ENCODE measurements around the gene SLC6A6.

Gene SLC6A6

GRCh38 chr3:14476583-14477265 lies 74.3 kb downstream of the SLC6A6 start:
- H3K4me3 ChIP-seq (replicated peaks; ENCODE audit: low read depth, low read length) = no peak overlapping the region
- TF ChIP-seq, protein P1, sequence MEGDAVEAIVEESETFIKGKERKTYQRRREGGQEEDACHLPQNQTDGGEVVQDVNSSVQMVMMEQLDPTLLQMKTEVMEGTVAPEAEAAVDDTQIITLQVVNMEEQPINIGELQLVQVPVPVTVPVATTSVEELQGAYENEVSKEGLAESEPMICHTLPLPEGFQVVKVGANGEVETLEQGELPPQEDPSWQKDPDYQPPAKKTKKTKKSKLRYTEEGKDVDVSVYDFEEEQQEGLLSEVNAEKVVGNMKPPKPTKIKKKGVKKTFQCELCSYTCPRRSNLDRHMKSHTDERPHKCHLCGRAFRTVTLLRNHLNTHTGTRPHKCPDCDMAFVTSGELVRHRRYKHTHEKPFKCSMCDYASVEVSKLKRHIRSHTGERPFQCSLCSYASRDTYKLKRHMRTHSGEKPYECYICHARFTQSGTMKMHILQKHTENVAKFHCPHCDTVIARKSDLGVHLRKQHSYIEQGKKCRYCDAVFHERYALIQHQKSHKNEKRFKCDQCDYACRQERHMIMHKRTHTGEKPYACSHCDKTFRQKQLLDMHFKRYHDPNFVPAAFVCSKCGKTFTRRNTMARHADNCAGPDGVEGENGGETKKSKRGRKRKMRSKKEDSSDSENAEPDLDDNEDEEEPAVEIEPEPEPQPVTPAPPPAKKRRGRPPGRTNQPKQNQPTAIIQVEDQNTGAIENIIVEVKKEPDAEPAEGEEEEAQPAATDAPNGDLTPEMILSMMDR (IDR thresholded peaks at IDR 0.05; ENCODE audit: low read depth, low read length, missing control alignments) = no peak
- no peak for DNase-seq (ENCODE audit: extremely low read depth, low read depth)

GRCh38 chr3:14477311-14477935 lies 75.0 kb downstream of the SLC6A6 start:
- no peak for DNase-seq (ENCODE audit: extremely low read depth, low read depth)
- H3K4me3 ChIP-seq (replicated peaks; ENCODE audit: low read depth, low read length) = no peak overlapping the region
- TF ChIP-seq, protein P1 (IDR thresholded peaks at IDR 0.05; ENCODE audit: low read depth, low read length, missing control alignments) = no peak

DNA sequence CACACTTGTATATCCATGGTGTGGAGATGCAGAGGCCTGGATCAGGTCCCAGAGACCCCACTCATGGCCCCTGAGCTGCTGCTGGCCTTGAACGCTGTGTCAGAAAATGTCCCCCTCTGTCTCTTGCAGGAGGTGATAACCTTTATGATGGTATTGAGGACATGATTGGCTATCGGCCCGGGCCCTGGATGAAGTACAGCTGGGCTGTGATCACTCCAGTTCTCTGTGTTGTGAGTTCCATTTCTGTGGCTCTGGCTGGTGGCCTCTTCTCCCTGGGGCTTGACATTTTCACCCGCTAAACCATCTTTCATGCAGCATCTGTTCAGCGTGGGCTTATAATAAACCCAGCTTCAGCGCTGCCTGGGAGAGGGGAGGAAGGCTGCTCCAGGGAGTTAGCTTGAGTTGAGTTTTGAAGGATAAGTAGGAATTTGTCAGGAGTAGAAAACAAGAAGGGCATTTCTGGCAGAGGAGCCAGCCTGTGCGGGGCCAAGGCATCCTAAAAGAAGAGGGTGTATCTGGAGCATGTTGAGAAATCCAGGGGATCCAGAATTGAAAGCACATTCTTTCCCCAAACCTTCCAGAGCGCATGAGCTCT lies 76.6 kb downstream of the SLC6A6 start:
- TF ChIP-seq, protein P1 (IDR thresholded peaks at IDR 0.05; ENCODE audit: low read depth, low read length, missing control alignments) = no peak
- no peak for DNase-seq (ENCODE audit: extremely low read depth, low read depth)

GRCh38 chr3:14479591-14479990 lies 77.2 kb downstream of the SLC6A6 start:
- DNase-seq (ENCODE audit: extremely low read depth, low read depth) = no peak
- no peak overlapping the region for H3K4me3 ChIP-seq (replicated peaks; ENCODE audit: low read depth, low read length)

More for the DNA sequence above, 76.6 kb downstream of the SLC6A6 start:
- H3K4me3 ChIP-seq (replicated peaks; ENCODE audit: low read depth, low read length) = no peak overlapping the region

GRCh38 chr3:14480207-14481017 lies 78.0 kb downstream of the SLC6A6 start:
- TF ChIP-seq, protein P1 (IDR thresholded peaks at IDR 0.05; ENCODE audit: low read depth, low read length, missing control alignments) = no peak

More at GRCh38 chr3:14479591-14479990, 77.2 kb downstream of the SLC6A6 start:
- TF ChIP-seq, protein P1 (IDR thresholded peaks at IDR 0.05; ENCODE audit: low read depth, low read length, missing control alignments) = no peak

DNA sequence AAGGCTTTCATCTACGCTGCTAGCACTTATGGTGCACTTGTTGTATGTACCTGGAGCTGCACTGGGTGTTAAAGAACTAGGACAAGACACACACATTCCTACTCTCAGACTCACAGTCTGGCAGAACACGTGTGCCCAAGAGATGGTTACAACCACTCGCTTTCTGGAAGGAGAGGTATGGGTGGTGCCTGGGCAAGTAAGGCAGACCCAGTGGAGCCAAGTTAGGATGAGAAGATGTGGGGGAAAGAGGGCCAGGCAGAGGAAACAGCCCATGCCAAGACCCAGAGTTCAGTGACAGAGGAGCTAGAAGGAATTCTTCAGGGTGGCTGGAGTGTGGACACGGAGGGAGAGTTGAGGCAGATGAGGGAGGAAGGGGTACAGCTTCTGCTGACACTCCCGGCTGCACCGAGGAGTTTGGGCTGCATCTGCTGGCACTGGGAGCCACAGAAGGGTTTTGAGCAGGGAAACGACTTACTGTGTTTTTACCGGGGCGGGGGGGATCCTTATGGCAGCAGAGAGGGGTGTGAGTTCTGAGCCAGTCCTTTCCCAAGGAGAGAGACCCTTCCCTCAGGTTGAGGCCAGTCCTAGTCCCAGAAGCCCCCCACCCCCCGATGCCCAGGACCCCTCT lies 78.7 kb downstream of the SLC6A6 start:
- TF ChIP-seq, protein P1 (IDR thresholded peaks at IDR 0.05; ENCODE audit: low read depth, low read length, missing control alignments) = no peak
- no peak for DNase-seq (ENCODE audit: extremely low read depth, low read depth)

More at GRCh38 chr3:14480207-14481017, 78.0 kb downstream of the SLC6A6 start:
- no peak overlapping the region for H3K4me3 ChIP-seq (replicated peaks; ENCODE audit: low read depth, low read length)
- DNase-seq (ENCODE audit: extremely low read depth, low read depth) = no peak

More for the DNA sequence above, 78.7 kb downstream of the SLC6A6 start:
- H3K4me3 ChIP-seq (replicated peaks; ENCODE audit: low read depth, low read length) = no peak overlapping the region
